K562 (cell line): ENCODE results near the gene PPP1R15A. TPM values are rescaled to one million over a fixed set of nuclear protein-coding genes. Genes with fewer than 3 reads are reported as not detected.

Experiments
- ATAC-seq: fragments of 200-7000 bp; cut with Tn5 transposase; 3 replicates; pipeline ENCODE4 v1.9.1; 2020; ENCODE audit warnings: moderate library complexity
- BruUV-seq: library from RNA; stranded (reverse); fragments of 400-500 nt; replicated peaks from 2 replicates; lab custom pipeline; 2021; lab: Mats Ljungman, UMichigan
- CTCF ChIA-PET: fragments of 300-600 bp; formaldehyde crosslinking; extraction: SDS; loops from one replicate; lab custom pipeline; 2021; ENCODE audit warnings: low intra/inter-chr PET ratio; lab: Yijun Ruan, JAX
- POLR2A ChIA-PET: fragments of 300-600, 350-650 bp; sonication (Branson Sonifier 250); formaldehyde crosslinking; extraction: SDS; loops from one replicate; lab custom pipeline; 2021; ENCODE audit warnings: antibody characterized with exemption, inconsistent platforms; lab: Yijun Ruan, JAX
- DNase-seq, 4 experiments: peaks; one replicate each; pipeline versions ENCODE4 v3.0.0 to v3.0.0-alpha.2; 2011 to 2018; ENCODE audit warnings: low spot score in 3 of 4, mixed read lengths in 3 of 4; ENCODE audit errors: extremely low read depth in 1 of 4
- FAIRE-seq: peaks from 2 replicates; lab custom pipeline; 2011; peaks lifted over from hg19 to GRCh38; lab: Jason Lieb, UNC
- H2AFZ ChIP-seq: 2 replicates; pipeline ENCODE4 v1.6.0; 2011; ENCODE audit warnings: low read depth, low read length, control low read depth, inconsistent platforms
- H3K27ac ChIP-seq: fragments of 200-600 bp; 3 replicates; pipeline ENCODE4 v1.8.0; 2011; ENCODE audit warnings: low read depth, mild to moderate bottlenecking, control low read depth, inconsistent platforms, low read length, moderate library complexity, mixed read lengths; ENCODE audit errors: extremely low read depth
- H3K27me3 ChIP-seq, 2 experiments: fragments of 300-600 bp in 1 of 2; 2 replicates in 1 of 2; 3 replicates in 1 of 2; pipeline versions ENCODE4 v1.6.0 to v1.8.0; 2011; ENCODE audit warnings: inconsistent platforms in 2 of 2, low read length in 2 of 2, mild to moderate bottlenecking in 1 of 2, mixed read lengths in 1 of 2, moderate library complexity in 1 of 2; ENCODE audit not compliant: control insufficient read depth in 2 of 2, insufficient read depth in 2 of 2
- H3K36me3 ChIP-seq: fragments of 300-600 bp; 3 replicates; pipeline ENCODE4 v1.8.0; 2011; ENCODE audit warnings: mild to moderate bottlenecking, low read length, inconsistent platforms; ENCODE audit not compliant: control insufficient read depth, insufficient read depth
- H3K4me1 ChIP-seq, 2 experiments: fragments of 200-600 bp in 1 of 2; replicated peaks in 1 of 2; 2 replicates in 1 of 2; 3 replicates in 1 of 2; pipeline versions ENCODE4 v1.5.1 to v1.8.0; 2011; ENCODE audit warnings: inconsistent platforms in 2 of 2, low read length in 2 of 2, mild to moderate bottlenecking in 1 of 2, mixed read lengths in 1 of 2, moderate library complexity in 1 of 2; ENCODE audit not compliant: control insufficient read depth in 2 of 2, insufficient read depth in 2 of 2
- H3K4me2 ChIP-seq: 2 replicates; pipeline ENCODE4 v1.6.1; 2011; ENCODE audit warnings: low read length, control low read depth, inconsistent platforms, mixed read lengths; ENCODE audit not compliant: insufficient read depth
- H3K4me3 ChIP-seq: fragments of 200-600 bp; sonication (generic), shearing (Covaris generic); 2 replicates; pipeline ENCODE4 v1.5.1; 2016; ENCODE audit warnings: control low read depth, inconsistent platforms
- H3K79me2 ChIP-seq: fragments of 200-600 bp; 3 replicates; pipeline ENCODE4 v1.8.0; 2011; ENCODE audit warnings: low read length, inconsistent platforms; ENCODE audit not compliant: control insufficient read depth, insufficient read depth
- H3K9ac ChIP-seq, 2 experiments: 2 replicates each; pipeline versions ENCODE4 v1.6.0 to v1.6.1; 2011; ENCODE audit warnings: low read depth in 2 of 2, low read length in 2 of 2, control low read depth in 1 of 2, inconsistent platforms in 1 of 2, mild to moderate bottlenecking in 1 of 2, mixed read lengths in 1 of 2; ENCODE audit not compliant: insufficient read depth in 1 of 2
- H3K9me1 ChIP-seq: one replicate; pipeline ENCODE4 v1.6.0; 2011; ENCODE audit warnings: inconsistent platforms, mild to moderate bottlenecking, low read length, moderate library complexity; ENCODE audit not compliant: control insufficient read depth, insufficient read depth
- H3K9me3 ChIP-seq: replicated peaks from 2 replicates; pipeline ENCODE4 v1.5.1; 2011; ENCODE audit warnings: low read depth, low read length, inconsistent platforms; ENCODE audit not compliant: control insufficient read depth, insufficient read depth
- H4K20me1 ChIP-seq: replicated peaks from 2 replicates; pipeline ENCODE4 v1.6.1; 2011; ENCODE audit warnings: low read length, inconsistent platforms, mixed read lengths; ENCODE audit not compliant: control insufficient read depth, insufficient read depth
- ETV5 ChIP-seq: sonication (generic); formaldehyde crosslinking; IDR thresholded peaks from 2 replicates; pipeline ENCODE4 v1.4.0; 2020; ENCODE audit warnings: low read depth, mild to moderate bottlenecking, missing genetic modification reagents
- MBD2 ChIP-seq: sonication (generic); IDR thresholded peaks from 2 replicates; pipeline ENCODE4 v1.6.1; 2016; ENCODE audit warnings: low read depth, borderline replicate concordance
- MECOM ChIP-seq: fragments of 250-450 bp; sonication (Bioruptor Pico); IDR thresholded peaks from 2 replicates; pipeline ENCODE4 v1.8.0; 2022; ENCODE audit warnings: inconsistent platforms
- NRF1 ChIP-seq, 2 experiments: fragments of 450-650 bp; IDR thresholded peaks in 1 of 2; conservative IDR thresholded peaks in 1 of 2; 2 replicates each; pipeline ENCODE4 v1.6.1; 2014; ENCODE audit warnings: mild to moderate bottlenecking in 2 of 2
- POLR2AphosphoS5 ChIP-seq: IDR thresholded peaks from 2 replicates; pipeline ENCODE4 v1.6.1; 2011; ENCODE audit warnings: mild to moderate bottlenecking, low read depth, low read length, moderate library complexity; ENCODE audit not compliant: control insufficient read depth, insufficient read depth
- PRPF4 ChIP-seq: fragments of 200-400 bp; formaldehyde crosslinking; IDR thresholded peaks from one replicate; pipeline ENCODE4 v1.6.1; 2017; ENCODE audit warnings: low read length, low read depth, mild to moderate bottlenecking; ENCODE audit not compliant: insufficient read depth, poor library complexity, severe bottlenecking
- ZFPM2 ChIP-seq: fragments of 250-450 bp; sonication (Bioruptor Pico); IDR thresholded peaks from 2 replicates; pipeline ENCODE4 v1.5.1; 2022; ENCODE audit warnings: mild to moderate bottlenecking
- ZNF592 ChIP-seq: fragments of 450-650 bp; IDR thresholded peaks from 2 replicates; pipeline ENCODE4 v1.6.1; 2017; ENCODE audit warnings: antibody characterized with exemption, mild to moderate bottlenecking
- ZNF695 ChIP-seq: fragments of 450-650 bp; formaldehyde crosslinking; IDR thresholded peaks from 2 replicates; pipeline ENCODE4 v1.4.0; 2020; ENCODE audit warnings: mild to moderate bottlenecking, moderate library complexity
- WGBS: fragments of 100-300 bp; shearing (Covaris generic); methylation state at CpG from one replicate; pipeline ENCODE4 v1.1.6; 2016; ENCODE audit warnings: low coverage, mixed read lengths; ENCODE audit not compliant: insufficient coverage; ENCODE audit errors: missing lambda C conversion rate; 5-methylcytosine and 5-hydroxymethylcytosine counted together
- in situ Hi-C: fragments of 300-500 bp; cut with MboI; formaldehyde crosslinking; loops from 4 replicates; pipeline ENCODE4 v1.15.0; 2018; ENCODE audit warnings: inconsistent platforms, mixed read lengths
- intact Hi-C: fragments of 100-400 bp; cut with micrococcal nuclease; formaldehyde crosslinking; loops from 2 replicates; pipeline ENCODE4 v1.14.2; 2022
- polyA plus RNA-seq, 8 experiments: library from polyadenylated mRNA; depleted of rRNA in 4 of 8; stranded (reverse) in 5 of 8; unstranded in 3 of 8; fragments of >200 nt; fragmentation: Nextera tagmentation in 2 of 8; fragmentation: Illumina TruSeq in 1 of 8; extraction: Ambion mirVana in 2 of 8; extraction: Trizol in 1 of 8; gene quantifications; 2 replicates each; pipeline versions ENCODE4 v1.2.1 to v1.2.3, GENCODE V29; 2011 to 2014; ENCODE audit warnings: inconsistent platforms in 1 of 8, missing spikeins in 1 of 8
- total RNA-seq, 7 experiments: library from RNA; depleted of rRNA in 6 of 7; stranded (reverse); fragments of >200 nt in 6 of 7; fragmentation: Illumina TruSeq in 2 of 7; extraction: Trizol in 2 of 7; gene quantifications; 2 replicates each; pipeline versions ENCODE4 v1.2.1 to v1.2.3, GENCODE V29; 2011 to 2021; ENCODE audit warnings: low replicate concordance in 1 of 7
- TF ChIP-seq, protein P1 (sequence below): fragments of 250-450 bp; sonication (Bioruptor Pico); IDR thresholded peaks from 2 replicates; pipeline ENCODE4 v1.5.0; 2021; ENCODE audit warnings: mild to moderate bottlenecking, borderline replicate concordance

The PPP1R15A gene
- total and polyA plus RNA-seq, 9 of the 15 experiments (the other 6 are each of a cell fraction or from before 2014, with no cell fraction given), result 0.42 to 73.7 (median 44.0) TPM

DNA sequence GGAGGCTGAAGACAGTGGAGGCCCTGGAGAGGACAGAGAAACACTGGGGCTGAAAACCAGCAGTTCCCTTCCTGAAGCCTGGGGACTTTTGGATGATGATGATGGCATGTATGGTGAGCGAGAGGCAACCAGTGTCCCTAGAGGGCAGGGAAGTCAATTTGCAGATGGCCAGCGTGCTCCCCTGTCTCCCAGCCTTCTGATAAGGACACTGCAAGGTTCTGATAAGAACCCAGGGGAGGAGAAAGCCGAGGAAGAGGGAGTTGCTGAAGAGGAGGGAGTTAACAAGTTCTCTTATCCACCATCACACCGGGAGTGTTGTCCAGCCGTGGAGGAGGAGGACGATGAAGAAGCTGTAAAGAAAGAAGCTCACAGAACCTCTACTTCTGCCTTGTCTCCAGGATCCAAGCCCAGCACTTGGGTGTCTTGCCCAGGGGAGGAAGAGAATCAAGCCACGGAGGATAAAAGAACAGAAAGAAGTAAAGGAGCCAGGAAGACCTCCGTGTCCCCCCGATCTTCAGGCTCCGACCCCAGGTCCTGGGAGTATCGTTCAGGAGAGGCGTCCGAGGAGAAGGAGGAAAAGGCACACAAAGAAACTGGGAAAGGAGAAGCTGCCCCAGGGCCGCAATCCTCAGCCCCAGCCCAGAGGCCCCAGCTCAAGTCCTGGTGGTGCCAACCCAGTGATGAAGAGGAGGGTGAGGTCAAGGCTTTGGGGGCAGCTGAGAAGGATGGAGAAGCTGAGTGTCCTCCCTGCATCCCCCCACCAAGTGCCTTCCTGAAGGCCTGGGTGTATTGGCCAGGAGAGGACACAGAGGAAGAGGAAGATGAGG, 1.5 kb downstream of the PPP1R15A start (continued):
- TF ChIP-seq NRF1 (conservative IDR thresholded peaks at IDR 0.05 in 1 of 2, IDR thresholded peaks at IDR 0.05 in 1 of 2), result 0 out of 4 replicates have a peak, but pooled peaks of 1 of the 2 experiments have one; percentile 3
- TF ChIP-seq ZFPM2 (CRISPR knock-in tag), result no peak
- TF ChIP-seq, protein P1, sequence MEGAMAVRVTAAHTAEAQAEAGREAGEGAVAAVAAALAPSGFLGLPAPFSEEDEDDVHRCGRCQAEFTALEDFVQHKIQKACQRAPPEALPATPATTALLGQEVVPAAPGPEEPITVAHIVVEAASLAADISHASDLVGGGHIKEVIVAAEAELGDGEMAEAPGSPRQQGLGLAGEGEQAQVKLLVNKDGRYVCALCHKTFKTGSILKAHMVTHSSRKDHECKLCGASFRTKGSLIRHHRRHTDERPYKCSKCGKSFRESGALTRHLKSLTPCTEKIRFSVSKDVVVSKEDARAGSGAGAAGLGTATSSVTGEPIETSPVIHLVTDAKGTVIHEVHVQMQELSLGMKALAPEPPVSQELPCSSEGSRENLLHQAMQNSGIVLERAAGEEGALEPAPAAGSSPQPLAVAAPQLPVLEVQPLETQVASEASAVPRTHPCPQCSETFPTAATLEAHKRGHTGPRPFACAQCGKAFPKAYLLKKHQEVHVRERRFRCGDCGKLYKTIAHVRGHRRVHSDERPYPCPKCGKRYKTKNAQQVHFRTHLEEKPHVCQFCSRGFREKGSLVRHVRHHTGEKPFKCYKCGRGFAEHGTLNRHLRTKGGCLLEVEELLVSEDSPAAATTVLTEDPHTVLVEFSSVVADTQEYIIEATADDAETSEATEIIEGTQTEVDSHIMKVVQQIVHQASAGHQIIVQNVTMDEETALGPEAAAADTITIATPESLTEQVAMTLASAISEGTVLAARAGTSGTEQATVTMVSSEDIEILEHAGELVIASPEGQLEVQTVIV (CRISPR knock-in tag), result no peak

GRCh38 chr19:48874303-48875135, 2.3 kb downstream of the PPP1R15A start:
- Histone ChIP-seq H3K4me2 (peak overlapping the region; percentile 95), H3K9me3 (no peaks in the 10 kb centered on the region), H3K79me2 (peaks cover 56% of the 10 kb centered on the region), H4K20me1 (peaks cover 37% of the 10 kb centered on the region), H3K9ac (peak overlapping the region; percentile 91 to 92), H3K27ac (peak overlapping the region; percentile 94), H3K36me3 (peaks cover 42% of the 10 kb centered on the region), H3K9me1 (no peaks in the 10 kb centered on the region), H3K4me3 (peak overlapping the region; percentile 87), H3K27me3 (no peaks in the 10 kb centered on the region), H2AFZ (no peak overlapping the region), H3K4me1 (peaks cover 18 to 39% of the 10 kb centered on the region in 2 experiments)
- intact Hi-C loops, result no loop called here
- ChIA-PET CTCF (interaction anchor here (0.6 to 1.1 kb wide), 2 partner anchors 97 to 147 kb away, joined by 3 to 4 read pairs; no protein-coding TSS in a partner anchor), POLR2A (interaction anchor here (0.5 to 12.2 kb wide), 33 partner anchors 10 to 717 kb away, joined by 3 to 439 read pairs (median 5); partner anchors contain the start of genes BAX, BCAT2, FTL and GYS1)
- ATAC-seq (no peak), FAIRE-seq (peak; percentile 74), DNase-seq (peak; percentile 38 to 77 (median 52))
- BruUV-seq, result no TSS peak
- in situ Hi-C loops, result loop anchor here (10.0 kb wide), 1 partner anchor 90 kb away; the partner anchor contains the start of gene FTL
- 2% methylated on average over 16 of the region's 17 CpGs for WGBS
- peak; percentile 75; the same call in 1 of the 2 replicates for TF ChIP-seq MECOM (CRISPR knock-in tag)
- TF ChIP-seq MBD2, result no peak
- TF ChIP-seq ZNF592, result no peak
- TF ChIP-seq PRPF4, result no peak
- no peak for TF ChIP-seq POLR2AphosphoS5
- TF ChIP-seq ZNF695 (CRISPR knock-in tag), result no peak
- TF ChIP-seq ETV5 (CRISPR knock-in tag), result no peak
